Activated CD4-positive, alpha-beta memory T cell treated with anti-CD3 and anti-CD28 coated beads for 36 hours (primary cell): ENCODE measurements around the gene HELZ. TPM values are rescaled to one million over a fixed set of nuclear protein-coding genes. Genes with fewer than 3 reads are reported as not detected.
"Not testable (repeated sequence)": the region's sequence is repeated elsewhere in the genome, so short reads cannot be mapped to it uniquely, and the experiment has no call there.

Source experiments
- CTCF ChIA-PET: fragments of 350-600 bp; sonication (Branson Sonifier 250); formaldehyde crosslinking; loops from one replicate; lab custom pipeline; 2021; ENCODE audit warnings: antibody characterized with exemption, inconsistent platforms; lab: Charles Lee
- POLR2A ChIA-PET: fragments of 350-600 bp; sonication (Branson Sonifier 250); formaldehyde crosslinking; loops from one replicate; lab custom pipeline; 2021; ENCODE audit warnings: antibody characterized with exemption; lab: Charles Lee
- DNase-seq: peaks from one replicate; pipeline ENCODE4 v3.0.0-alpha.2; 2020
- H3K27ac Mint-ChIP-seq: one replicate; pipeline ENCODE4 v1.8.0; 2021; ENCODE audit warnings: mixed read lengths
- H3K27me3 Mint-ChIP-seq: one replicate; pipeline ENCODE4 v1.8.0; 2021; ENCODE audit warnings: mixed read lengths
- H3K36me3 Mint-ChIP-seq: one replicate; pipeline ENCODE4 v1.8.0; 2021; ENCODE audit warnings: mixed read lengths
- H3K4me1 Mint-ChIP-seq: one replicate; pipeline ENCODE4 v1.8.0; 2021; ENCODE audit warnings: low read depth, mixed read lengths
- H3K4me3 Mint-ChIP-seq: one replicate; pipeline ENCODE4 v1.8.0; 2021; ENCODE audit warnings: mild to moderate bottlenecking, mixed read lengths
- H3K9me3 Mint-ChIP-seq: one replicate; pipeline ENCODE4 v1.8.0; 2021; ENCODE audit warnings: mixed read lengths
- intact Hi-C: fragments of 100-400 bp; cut with micrococcal nuclease; formaldehyde crosslinking; loops from one replicate; pipeline ENCODE4 v1.15.1; 2023
- total RNA-seq, 2 experiments: library from RNA; stranded (reverse); gene quantifications; one replicate each; pipeline ENCODE4 v1.2.3, GENCODE V29; 2021

The HELZ gene
- total RNA-seq, 2 experiments from 2014 or later: 52.0 to 53.1 TPM

- intact Hi-C loops: no loop called here
- POLR2A ChIA-PET: interaction anchor here (0.7 kb wide), 1 partner anchor 184 kb away, joined by 3 read pairs; no protein-coding TSS in a partner anchor
- Mint-ChIP-seq H3K27ac (no peak overlapping the region), H3K36me3 (peaks cover 27% of the 10 kb centered on the region), H3K4me1 (peaks cover 10% of the 10 kb centered on the region), H3K9me3 (peaks cover 4% of the 10 kb centered on the region), H3K4me3 (no peak overlapping the region), H3K27me3 (no peaks in the 10 kb centered on the region)
- no peak for DNase-seq
- CTCF ChIA-PET: interaction anchor here (0.6 to 2.6 kb wide), 2 partner anchors 13 to 22 kb away, joined by 3 to 8 read pairs; no protein-coding TSS in a partner anchor
Observed at GRCh38 chr17:67202503-67202902, 42.5 kb downstream of the HELZ start.

GRCh38 chr17:67200727-67201301 is 44.2 kb downstream of the HELZ start:
- no peaks in the 10 kb centered on the region for H3K27me3 Mint-ChIP-seq
- H3K27ac Mint-ChIP-seq: no peak overlapping the region
- H3K4me1 Mint-ChIP-seq: peaks cover 22% of the 10 kb centered on the region
- peaks cover 41% of the 10 kb centered on the region for H3K36me3 Mint-ChIP-seq
- intact Hi-C loops: no loop called here
- POLR2A ChIA-PET: no interaction called here
- H3K9me3 Mint-ChIP-seq: peaks cover 10% of the 10 kb centered on the region
- CTCF ChIA-PET: interaction anchor here (0.7 to 2.6 kb wide), 12 partner anchors 9 to 110 kb away, joined by 3 to 10 read pairs (median 4); no protein-coding TSS in a partner anchor
- DNase-seq: no peak
- H3K4me3 Mint-ChIP-seq: no peak overlapping the region

- ChIA-PET POLR2A (no interaction called here), CTCF (no interaction called here)
- peaks cover 15% of the 10 kb centered on the region for H3K4me1 Mint-ChIP-seq
- intact Hi-C loops: no loop called here
- H3K4me3 Mint-ChIP-seq: no peak overlapping the region
- peaks cover 43% of the 10 kb centered on the region for H3K36me3 Mint-ChIP-seq
- no peak overlapping the region for H3K27ac Mint-ChIP-seq
- H3K9me3 Mint-ChIP-seq: peaks cover 10% of the 10 kb centered on the region
- no peaks in the 10 kb centered on the region for H3K27me3 Mint-ChIP-seq
- no peak for DNase-seq
Observed at GRCh38 chr17:67198131-67198530, 46.9 kb downstream of the HELZ start.

GRCh38 chr17:67197023-67197422 is 48.0 kb downstream of the HELZ start:
- POLR2A ChIA-PET, CTCF ChIA-PET, H3K27ac Mint-ChIP-seq, H3K4me3 Mint-ChIP-seq, intact Hi-C loops, H3K27me3 Mint-ChIP-seq, DNase-seq: not testable (repeated sequence)
- H3K4me1 Mint-ChIP-seq: peaks cover 15% of the 10 kb centered on the region
- peaks cover 41% of the 10 kb centered on the region for H3K36me3 Mint-ChIP-seq
- peaks cover 10% of the 10 kb centered on the region for H3K9me3 Mint-ChIP-seq

- H3K27ac Mint-ChIP-seq: no peak overlapping the region
- no peak overlapping the region for H3K4me3 Mint-ChIP-seq
- CTCF ChIA-PET: interaction anchor here (2.3 kb wide), 1 partner anchor 21 kb away, joined by 4 read pairs; no protein-coding TSS in a partner anchor
- DNase-seq: no peak
- H3K4me1 Mint-ChIP-seq: peaks cover 15% of the 10 kb centered on the region
- H3K9me3 Mint-ChIP-seq: peaks cover 10% of the 10 kb centered on the region
- intact Hi-C loops: no loop called here
- no peaks in the 10 kb centered on the region for H3K27me3 Mint-ChIP-seq
- H3K36me3 Mint-ChIP-seq: peaks cover 40% of the 10 kb centered on the region
- POLR2A ChIA-PET: no interaction called here
Observed at GRCh38 chr17:67196422-67196821, 48.6 kb downstream of the HELZ start.

GRCh38 chr17:67194134-67194533 is 50.9 kb downstream of the HELZ start:
- H3K4me3 Mint-ChIP-seq: no peak overlapping the region
- ChIA-PET CTCF (interaction anchor here (1.2 to 2.3 kb wide), 2 partner anchors 13 to 18 kb away, joined by 3 to 4 read pairs; no protein-coding TSS in a partner anchor), POLR2A (no interaction called here)
- H3K27me3 Mint-ChIP-seq: no peaks in the 10 kb centered on the region
- peaks cover 32% of the 10 kb centered on the region for H3K36me3 Mint-ChIP-seq
- H3K27ac Mint-ChIP-seq: no peak overlapping the region
- peaks cover 10% of the 10 kb centered on the region for H3K9me3 Mint-ChIP-seq
- peaks cover 15% of the 10 kb centered on the region for H3K4me1 Mint-ChIP-seq
- intact Hi-C loops: no loop called here
- no peak for DNase-seq

GRCh38 chr17:67187927-67188326 is 57.1 kb downstream of the HELZ start:
- H3K36me3 Mint-ChIP-seq: peaks cover 22% of the 10 kb centered on the region
- DNase-seq: no peak
- ChIA-PET POLR2A (no interaction called here), CTCF (no interaction called here)
- peaks cover 5% of the 10 kb centered on the region for H3K4me1 Mint-ChIP-seq
- H3K27me3 Mint-ChIP-seq: no peaks in the 10 kb centered on the region
- H3K4me3 Mint-ChIP-seq: no peak overlapping the region
- no peak overlapping the region for H3K27ac Mint-ChIP-seq
- H3K9me3 Mint-ChIP-seq: no peaks in the 10 kb centered on the region
- intact Hi-C loops: no loop called here

GRCh38 chr17:67186782-67187181 is 58.2 kb downstream of the HELZ start:
- H3K4me1 Mint-ChIP-seq: peaks cover 5% of the 10 kb centered on the region
- CTCF ChIA-PET: interaction anchor here (1.3 kb wide), 1 partner anchor 35 kb away, joined by 3 read pairs; no protein-coding TSS in a partner anchor
- no peak overlapping the region for H3K27ac Mint-ChIP-seq
- H3K9me3 Mint-ChIP-seq: no peaks in the 10 kb centered on the region
- POLR2A ChIA-PET: no interaction called here
- no peaks in the 10 kb centered on the region for H3K27me3 Mint-ChIP-seq
- DNase-seq: no peak
- no peak overlapping the region for H3K4me3 Mint-ChIP-seq
- intact Hi-C loops: no loop called here
- H3K36me3 Mint-ChIP-seq: peaks cover 23% of the 10 kb centered on the region

GRCh38 chr17:67183531-67183930 is 61.5 kb downstream of the HELZ start:
- H3K36me3 Mint-ChIP-seq: peaks cover 18% of the 10 kb centered on the region
- H3K27me3 Mint-ChIP-seq: no peaks in the 10 kb centered on the region
- CTCF ChIA-PET: no interaction called here
- no peak overlapping the region for H3K4me3 Mint-ChIP-seq
- H3K9me3 Mint-ChIP-seq: no peaks in the 10 kb centered on the region
- POLR2A ChIA-PET: no interaction called here
- peaks cover 5% of the 10 kb centered on the region for H3K4me1 Mint-ChIP-seq
- intact Hi-C loops: no loop called here
- no peak for DNase-seq
- no peak overlapping the region for H3K27ac Mint-ChIP-seq

- H3K9me3 Mint-ChIP-seq: no peaks in the 10 kb centered on the region
Observed at GRCh38 chr17:67181825-67182224, 63.2 kb downstream of the HELZ start.

GRCh38 chr17:67180275-67180674 is 64.7 kb downstream of the HELZ start:
- H3K36me3 Mint-ChIP-seq: peaks cover 18% of the 10 kb centered on the region
- H3K4me1 Mint-ChIP-seq: no peaks in the 10 kb centered on the region
- DNase-seq: no peak
- no peaks in the 10 kb centered on the region for H3K9me3 Mint-ChIP-seq
- no peak overlapping the region for H3K27ac Mint-ChIP-seq
- CTCF ChIA-PET: interaction anchor here (1.4 kb wide), 1 partner anchor 14 kb away, joined by 3 read pairs; no protein-coding TSS in a partner anchor
- intact Hi-C loops: no loop called here
- no peak overlapping the region for H3K4me3 Mint-ChIP-seq
- POLR2A ChIA-PET: no interaction called here
- H3K27me3 Mint-ChIP-seq: no peaks in the 10 kb centered on the region

More at GRCh38 chr17:67181825-67182224, 63.2 kb downstream of the HELZ start:
- Mint-ChIP-seq H3K4me3 (no peak overlapping the region), H3K36me3 (peaks cover 14% of the 10 kb centered on the region), H3K4me1 (no peaks in the 10 kb centered on the region), H3K27ac (no peak overlapping the region), H3K27me3 (no peaks in the 10 kb centered on the region)
- ChIA-PET POLR2A (no interaction called here), CTCF (no interaction called here)
- intact Hi-C loops: no loop called here
- DNase-seq: no peak

GRCh38 chr17:67178555-67178954 is 66.4 kb downstream of the HELZ start:
- intact Hi-C loops: no loop called here
- no peak for DNase-seq
- Mint-ChIP-seq H3K9me3 (no peaks in the 10 kb centered on the region), H3K27ac (no peak overlapping the region), H3K4me1 (no peaks in the 10 kb centered on the region), H3K36me3 (peaks cover 22% of the 10 kb centered on the region), H3K27me3 (no peaks in the 10 kb centered on the region), H3K4me3 (no peak overlapping the region)
- ChIA-PET CTCF (interaction anchor here (0.6 kb wide), 1 partner anchor 115 kb away, joined by 3 read pairs; no protein-coding TSS in a partner anchor), POLR2A (no interaction called here)
